ENCODE measurements around the gene SNUPN.

Gene SNUPN

GRCh38 chr15:75669191-75669878, 43.8 kb upstream of the SNUPN start:
- TF ChIP-seq, protein P1, sequence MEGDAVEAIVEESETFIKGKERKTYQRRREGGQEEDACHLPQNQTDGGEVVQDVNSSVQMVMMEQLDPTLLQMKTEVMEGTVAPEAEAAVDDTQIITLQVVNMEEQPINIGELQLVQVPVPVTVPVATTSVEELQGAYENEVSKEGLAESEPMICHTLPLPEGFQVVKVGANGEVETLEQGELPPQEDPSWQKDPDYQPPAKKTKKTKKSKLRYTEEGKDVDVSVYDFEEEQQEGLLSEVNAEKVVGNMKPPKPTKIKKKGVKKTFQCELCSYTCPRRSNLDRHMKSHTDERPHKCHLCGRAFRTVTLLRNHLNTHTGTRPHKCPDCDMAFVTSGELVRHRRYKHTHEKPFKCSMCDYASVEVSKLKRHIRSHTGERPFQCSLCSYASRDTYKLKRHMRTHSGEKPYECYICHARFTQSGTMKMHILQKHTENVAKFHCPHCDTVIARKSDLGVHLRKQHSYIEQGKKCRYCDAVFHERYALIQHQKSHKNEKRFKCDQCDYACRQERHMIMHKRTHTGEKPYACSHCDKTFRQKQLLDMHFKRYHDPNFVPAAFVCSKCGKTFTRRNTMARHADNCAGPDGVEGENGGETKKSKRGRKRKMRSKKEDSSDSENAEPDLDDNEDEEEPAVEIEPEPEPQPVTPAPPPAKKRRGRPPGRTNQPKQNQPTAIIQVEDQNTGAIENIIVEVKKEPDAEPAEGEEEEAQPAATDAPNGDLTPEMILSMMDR (conservative IDR thresholded peaks at IDR 0.05) = no peak
- no peak for TF ChIP-seq ZFX (IDR thresholded peaks at IDR 0.05)
- H3K27ac ChIP-seq = no peak overlapping the region

DNA sequence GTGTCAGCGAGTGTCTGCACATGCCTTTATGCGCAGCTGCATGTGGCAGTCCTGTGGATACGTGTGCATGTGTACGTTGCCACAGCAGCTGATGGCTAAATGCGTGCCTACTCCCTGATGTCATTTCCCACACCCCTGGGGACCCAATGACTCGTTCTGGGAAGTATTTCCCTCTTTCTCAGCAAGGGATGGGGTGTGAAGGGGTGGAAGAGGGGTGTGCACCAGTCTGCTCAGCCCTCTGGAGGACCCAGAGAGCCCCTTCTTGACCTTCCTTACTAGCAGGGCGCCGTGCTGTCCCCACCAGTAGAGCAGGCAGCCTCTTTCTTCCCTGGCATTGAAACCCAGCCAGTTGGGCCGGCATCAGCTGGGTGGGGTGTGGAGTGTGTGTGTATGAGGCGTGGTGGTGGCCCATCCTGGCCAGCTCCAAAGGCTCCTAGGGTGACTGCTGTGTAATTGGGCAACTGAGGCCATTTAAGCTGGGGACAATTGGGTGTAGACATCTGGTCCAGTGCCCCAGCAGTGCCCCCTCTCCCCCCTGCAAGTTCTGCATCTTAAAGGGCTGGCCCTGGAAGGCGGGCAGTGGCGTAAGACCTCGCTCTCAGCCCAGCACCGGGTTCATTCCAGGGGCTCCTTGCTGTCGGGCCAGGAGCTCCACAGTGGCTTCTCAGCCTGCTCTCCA, 41.4 kb upstream of the SNUPN start:
- no peak overlapping the region for H3K27ac ChIP-seq
- TF ChIP-seq, protein P1 (conservative IDR thresholded peaks at IDR 0.05) = no peak
- TF ChIP-seq ZFX (IDR thresholded peaks at IDR 0.05) = no peak

DNA sequence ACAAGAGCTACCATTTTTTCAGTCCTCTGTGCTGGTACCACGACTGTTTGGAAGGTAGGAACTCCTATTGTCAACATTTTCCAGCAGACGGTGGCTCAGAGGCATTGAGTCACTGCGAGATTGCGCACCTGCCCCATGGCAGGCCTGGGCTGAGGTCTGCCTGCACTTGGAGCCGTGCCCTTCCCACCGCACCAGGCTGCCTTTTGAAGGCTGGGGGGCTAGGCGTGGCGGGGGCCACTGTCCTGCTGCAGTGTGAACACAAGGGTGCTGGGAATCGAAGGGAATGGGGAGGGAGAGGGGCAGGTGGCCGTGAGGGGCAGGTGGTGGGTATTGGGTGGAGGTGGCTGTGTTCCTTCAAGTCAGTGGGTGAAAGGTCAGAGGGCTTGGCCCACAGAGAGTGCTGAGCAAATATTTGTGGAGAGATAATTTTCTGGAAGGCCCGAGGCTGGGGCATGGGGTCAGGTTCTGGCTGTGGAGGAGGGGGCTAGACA, 38.5 kb upstream of the SNUPN start:
- TF ChIP-seq ZFX (IDR thresholded peaks at IDR 0.05) = no peak
- TF ChIP-seq, protein P1 (conservative IDR thresholded peaks at IDR 0.05) = no peak
- peak overlapping the region; percentile 13; the same call in 1 of the 2 replicates for H3K27ac ChIP-seq

GRCh38 chr15:75662823-75663519, 37.4 kb upstream of the SNUPN start:
- no peak overlapping the region for H3K27ac ChIP-seq
- TF ChIP-seq, protein P1 (conservative IDR thresholded peaks at IDR 0.05) = no peak
- TF ChIP-seq ZFX (IDR thresholded peaks at IDR 0.05) = no peak

- no peak for TF ChIP-seq ZFX (IDR thresholded peaks at IDR 0.05)
- TF ChIP-seq, protein P1 (conservative IDR thresholded peaks at IDR 0.05) = no peak
- no peak overlapping the region for H3K27ac ChIP-seq
These were observed 36.2 kb upstream of the SNUPN start for GRCh38 chr15:75661756-75662140.

GRCh38 chr15:75661100-75661755, 35.7 kb upstream of the SNUPN start:
- TF ChIP-seq, protein P1 (conservative IDR thresholded peaks at IDR 0.05) = no peak
- TF ChIP-seq ZFX (IDR thresholded peaks at IDR 0.05) = no peak

More at GRCh38 chr15:75661100-75661755, 35.7 kb upstream of the SNUPN start:
- no peak overlapping the region for H3K27ac ChIP-seq

All from C4-2B (cell line).